Hepatocyte (in vitro differentiated cells): Measurements from ENCODE around the gene MTA1.

ENCODE experiments used
- CTCF ChIP-seq: fragments of 200-600 bp; sonication (generic); IDR thresholded peaks from 2 replicates; pipeline ENCODE4 v1.5.1; 2016; ENCODE audit warnings: antibody characterized with exemption, mild to moderate bottlenecking; ENCODE audit not compliant: poor library complexity
- EZH2 ChIP-seq: fragments of 200-600 bp; sonication (generic); IDR thresholded peaks from 2 replicates; pipeline ENCODE4 v1.6.1; 2016; ENCODE audit warnings: antibody characterized with exemption, mild to moderate bottlenecking, borderline replicate concordance

- TF ChIP-seq CTCF (no peak), EZH2 (no peak)
Measured at GRCh38 chr14:105492031-105492970, 72.7 kb downstream of the MTA1 start.
